GM12878 (cell line): Measurements from ENCODE around the gene VPS26B. TPM values are rescaled to one million over a fixed set of nuclear protein-coding genes. Genes with fewer than 3 reads are reported as not detected.

Experiments
- ATAC-seq: fragments of 200-7000 bp; cut with Tn5 transposase; 3 replicates; pipeline ENCODE4 v1.9.1; 2020; ENCODE audit warnings: mild to moderate bottlenecking, moderate library complexity
- BruUV-seq: library from RNA; stranded (reverse); fragments of 400-500 nt; replicated peaks from 2 replicates; lab custom pipeline; 2021; lab: Mats Ljungman, UMichigan
- CTCF ChIA-PET: fragments of 300-600 bp; sonication (Branson Sonifier 250); formaldehyde crosslinking; extraction: SDS; loops from one replicate; lab custom pipeline; 2021; ENCODE audit warnings: inconsistent platforms; lab: Yijun Ruan, JAX
- POLR2A ChIA-PET: fragments of 350-600 bp; formaldehyde crosslinking; extraction: SDS; loops from one replicate; lab custom pipeline; 2021; ENCODE audit warnings: inconsistent platforms; lab: Charles Lee
- RAD21 ChIA-PET: fragments of 300-600 bp; sonication (Branson Sonifier 250); formaldehyde crosslinking; loops from one replicate; lab custom pipeline; 2023; ENCODE audit warnings: antibody characterized with exemption; ENCODE audit not compliant: unreplicated experiment; lab: Charles Lee
- SMC1A ChIA-PET: fragments of 300-600 bp; sonication (Branson Sonifier 250); formaldehyde crosslinking; loops from one replicate; lab custom pipeline; 2023; ENCODE audit not compliant: unreplicated experiment, uncharacterized antibody; lab: Charles Lee
- DNase-seq: peaks from one replicate; pipeline ENCODE4 v3.0.0-alpha.2; 2011; ENCODE audit warnings: low read depth, low spot score
- FAIRE-seq: peaks from 3 replicates; lab custom pipeline; 2011; peaks lifted over from hg19 to GRCh38; lab: Jason Lieb, UNC
- H2AFZ ChIP-seq: 2 replicates; pipeline ENCODE4 v1.6.0; 2011; ENCODE audit warnings: low read depth, low read length, control low read depth; ENCODE audit not compliant: control insufficient read depth
- H3K27ac ChIP-seq: 2 replicates; pipeline ENCODE4 v1.5.1; 2011; ENCODE audit warnings: control low read depth; ENCODE audit not compliant: control insufficient read depth, insufficient read depth
- H3K27me3 ChIP-seq, 2 experiments: replicated peaks in 1 of 2; 2 replicates each; pipeline versions ENCODE4 v1.6.0 to v1.6.1; 2011; ENCODE audit warnings: low read length in 1 of 2; ENCODE audit not compliant: control insufficient read depth in 2 of 2, insufficient read depth in 2 of 2
- H3K36me3 ChIP-seq, 2 experiments: 2 replicates each; pipeline ENCODE4 v1.5.1; 2011; ENCODE audit warnings: low read length in 1 of 2; ENCODE audit not compliant: control insufficient read depth in 2 of 2, insufficient read depth in 2 of 2
- H3K4me1 ChIP-seq: 2 replicates; pipeline ENCODE4 v1.6.1; 2011; ENCODE audit warnings: mild to moderate bottlenecking, low read length, moderate library complexity, mixed read lengths; ENCODE audit not compliant: control insufficient read depth, insufficient read depth
- H3K4me2 ChIP-seq: 2 replicates; pipeline ENCODE4 v1.6.0; 2011; ENCODE audit warnings: control low read depth; ENCODE audit not compliant: control insufficient read depth, insufficient read depth
- H3K4me3 ChIP-seq: fragments of 200-600 bp; sonication (generic); 2 replicates; pipeline ENCODE4 v1.5.1; 2016
- H3K79me2 ChIP-seq: 2 replicates; pipeline ENCODE4 v1.6.0; 2011; ENCODE audit warnings: low read length; ENCODE audit not compliant: control insufficient read depth, insufficient read depth
- H3K9ac ChIP-seq: 2 replicates; pipeline ENCODE4 v1.8.0; 2011; ENCODE audit warnings: low read length, control low read depth, mixed read lengths; ENCODE audit not compliant: control insufficient read depth, insufficient read depth
- H3K9me3 ChIP-seq: replicated peaks from 3 replicates; pipeline ENCODE4 v1.5.1; 2011; ENCODE audit warnings: mild to moderate bottlenecking, low read length; ENCODE audit not compliant: control insufficient read depth, insufficient read depth
- H4K20me1 ChIP-seq: 2 replicates; pipeline ENCODE4 v1.6.0; 2011; ENCODE audit not compliant: control insufficient read depth, insufficient read depth
- ATF2 ChIP-seq: IDR thresholded peaks from 2 replicates; pipeline ENCODE4 v1.6.1; 2012; ENCODE audit warnings: low read length, inconsistent platforms
- BCLAF1 ChIP-seq: fragments of 450-650 bp; IDR thresholded peaks from 2 replicates; pipeline ENCODE4 v1.6.1; 2017; ENCODE audit warnings: antibody characterized with exemption, mild to moderate bottlenecking, moderate library complexity
- BHLHE40 ChIP-seq, 2 experiments: fragments of 450-650 bp in 1 of 2; IDR thresholded peaks; 2 replicates each; pipeline ENCODE4 v1.6.1; 2011 to 2017; ENCODE audit warnings: low read depth in 2 of 2, borderline replicate concordance in 1 of 2, improper control_type of control experiment in 1 of 2, low read length in 1 of 2, mild to moderate bottlenecking in 1 of 2
- CHD2 ChIP-seq: IDR thresholded peaks from 2 replicates; pipeline ENCODE4 v1.6.1; 2011; ENCODE audit warnings: low read depth, low read length, improper control_type of control experiment, borderline replicate concordance
- IKZF2 ChIP-seq, 2 experiments: fragments of 450-650 bp; IDR thresholded peaks; 2 replicates each; pipeline ENCODE4 v1.6.1; 2017; ENCODE audit warnings: mild to moderate bottlenecking in 2 of 2, moderate library complexity in 2 of 2
- KAT2A ChIP-seq: conservative IDR thresholded peaks from 2 replicates; pipeline ENCODE4 v1.6.1; 2011; ENCODE audit warnings: low read depth, low read length; ENCODE audit not compliant: control insufficient read depth
- MEF2B ChIP-seq: fragments of 450-650 bp; IDR thresholded peaks from 2 replicates; pipeline ENCODE4 v1.6.1; 2018; ENCODE audit warnings: mild to moderate bottlenecking, moderate library complexity; ENCODE audit not compliant: partially characterized antibody, poor library complexity, severe bottlenecking
- MLLT1 ChIP-seq: fragments of 450-650 bp; IDR thresholded peaks from 2 replicates; pipeline ENCODE4 v1.6.1; 2016; ENCODE audit warnings: mild to moderate bottlenecking
- MTA3 ChIP-seq: IDR thresholded peaks from 2 replicates; pipeline ENCODE4 v1.6.1; 2012; ENCODE audit warnings: low read length, inconsistent platforms, borderline replicate concordance
- ZBTB4 ChIP-seq: fragments of 450-650 bp; formaldehyde crosslinking; IDR thresholded peaks from 2 replicates; pipeline ENCODE4 v1.4.0; 2022; ENCODE audit warnings: mild to moderate bottlenecking, moderate library complexity
- ZNF622 ChIP-seq: fragments of 450-650 bp; IDR thresholded peaks from 2 replicates; pipeline ENCODE4 v1.6.1; 2017; ENCODE audit warnings: mild to moderate bottlenecking, inconsistent platforms
- WGBS: methylation state at CpG from one replicate; pipeline ENCODE4 v1.1.6; 2016; ENCODE audit warnings: low lambda C conversion rate; ENCODE audit not compliant: insufficient replicate concordance, insufficient coverage; ENCODE audit errors: missing lambda C conversion rate; 5-methylcytosine and 5-hydroxymethylcytosine counted together
- in situ Hi-C: fragments of 300-500 bp; cut with MboI; formaldehyde crosslinking; loops from 9 replicates; pipeline ENCODE4 v1.14.3; 2018; ENCODE audit warnings: mixed read lengths
- intact Hi-C: fragments of 100-400 bp; cut with micrococcal nuclease; formaldehyde crosslinking; loops from one replicate; pipeline ENCODE4 v1.14.2; 2022; ENCODE audit not compliant: unreplicated experiment
- polyA plus RNA-seq, 11 experiments: library from polyadenylated mRNA; depleted of rRNA in 4 of 11; unstranded in 6 of 11; stranded (reverse) in 5 of 11; fragments of >200 nt; fragmentation: Nextera tagmentation in 4 of 11; fragmentation: Illumina TruSeq in 1 of 11; extraction: Ambion mirVana in 4 of 11; extraction: Trizol in 1 of 11; gene quantifications; 1 replicate in 1 of 11; 2 replicates in 10 of 11; pipeline versions ENCODE4 v1.2.1 to v1.2.3, GENCODE V29; 2011 to 2016; ENCODE audit warnings: inconsistent platforms in 2 of 11, missing spikeins in 2 of 11, low read depth in 1 of 11
- total RNA-seq, 4 experiments: library from RNA; depleted of rRNA in 3 of 4; stranded (reverse); fragments of >200 nt in 3 of 4; fragmentation: Illumina TruSeq in 1 of 4; extraction: Trizol in 1 of 4; gene quantifications; 2 replicates each; pipeline versions ENCODE4 v1.2.1 to v1.2.3, GENCODE V29; 2013 to 2021

Gene VPS26B
- total and polyA plus RNA-seq, 10 of the 15 experiments (the other 5 are each of a cell fraction or from before 2014, with no cell fraction given): 1.6 to 26.9 (median 13.3) TPM

GRCh38 chr11:134277183-134278001 lies 52.9 kb downstream of the VPS26B start (continued):
- TF ChIP-seq ZNF622: no peak
- TF ChIP-seq, all 136 proteins: peak for 0

- no peak for DNase-seq
- SMC1A ChIA-PET: interaction anchor here (0.6 kb wide), 1 partner anchor 187 kb away, joined by 3 read pairs; no protein-coding TSS in a partner anchor
- in situ Hi-C loops: no loop called here
- H3K27me3 ChIP-seq: peaks cover 10 to 22% of the 10 kb centered on the region in 2 experiments
- intact Hi-C loops: no loop called here
- no TSS peak for BruUV-seq
- H3K9me3 ChIP-seq: no peaks in the 10 kb centered on the region; the same call in 2 of the 3 replicates
- H3K27ac ChIP-seq: no peak overlapping the region
- RAD21 ChIA-PET: no interaction called here
- CTCF ChIA-PET: interaction anchor here (0.5 to 2.2 kb wide), 3 partner anchors 15 to 92 kb away, joined by 4 to 9 read pairs (median 5); no protein-coding TSS in a partner anchor
- ATAC-seq: no peak
- WGBS: 67% methylated on average over 4 of the region's 4 CpGs
- no peak overlapping the region for H2AFZ ChIP-seq
- POLR2A ChIA-PET: no interaction called here
- H3K4me3 ChIP-seq: no peak overlapping the region
- no peak for FAIRE-seq
- H3K9ac ChIP-seq: no peak overlapping the region
- H3K79me2 ChIP-seq: no peaks in the 10 kb centered on the region
- H4K20me1 ChIP-seq: no peaks in the 10 kb centered on the region
- H3K4me2 ChIP-seq: no peak overlapping the region
- peaks cover 6% of the 10 kb centered on the region for H3K4me1 ChIP-seq
- no peaks in the 10 kb centered on the region for H3K36me3 ChIP-seq
- TF ChIP-seq BHLHE40 (IDR thresholded peaks at IDR 0.05; ENCODE audit: borderline replicate concordance in 1 of 2, low read depth in 2 of 2, low read length in 1 of 2) (no peak), MTA3 (no peak), ATF2 (no peak), IKZF2 (IDR thresholded peaks at IDR 0.05) (no peak), BCLAF1 (no peak), CHD2 (no peak), KAT2A (no peak), MEF2B (no peak), ZBTB4 (CRISPR knock-in tag) (no peak), MLLT1 (no peak)
Measured at GRCh38 chr11:134278356-134278755, 53.9 kb downstream of the VPS26B start.
